Measurements from ENCODE around the gene OR2G3.
A peak's percentile ranks its signal among the peaks of the same experiment; 100 is the strongest.

OR2G3 gene

DNA sequence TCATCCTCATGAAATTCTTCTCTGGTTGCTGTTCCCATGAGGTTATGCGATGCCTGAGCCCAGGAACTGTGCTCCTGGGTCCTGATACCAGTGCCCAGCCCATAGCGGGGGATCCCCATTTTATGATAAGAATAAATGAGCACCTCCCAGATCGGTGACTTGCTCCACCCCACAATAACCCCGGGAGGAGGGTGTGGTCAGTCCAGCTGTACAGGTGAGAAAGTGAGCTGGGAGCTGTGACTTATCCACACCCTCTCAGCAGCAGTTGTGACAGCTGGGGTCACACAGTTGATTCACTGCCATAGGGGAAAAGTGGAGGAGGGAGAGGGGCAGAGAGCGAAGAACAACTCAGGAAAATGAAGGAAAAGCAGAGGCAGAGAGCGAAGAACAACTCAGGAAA lies 33.4 kb downstream of the OR2G3 start:
- no peak for DNase-seq (ENCODE audit: low read depth in 1 of 2, low spot score in 1 of 2)
- TF ChIP-seq POLR2AphosphoS5 (IDR thresholded peaks at IDR 0.05; ENCODE audit: low read depth): no peak
- TF ChIP-seq, protein P1, sequence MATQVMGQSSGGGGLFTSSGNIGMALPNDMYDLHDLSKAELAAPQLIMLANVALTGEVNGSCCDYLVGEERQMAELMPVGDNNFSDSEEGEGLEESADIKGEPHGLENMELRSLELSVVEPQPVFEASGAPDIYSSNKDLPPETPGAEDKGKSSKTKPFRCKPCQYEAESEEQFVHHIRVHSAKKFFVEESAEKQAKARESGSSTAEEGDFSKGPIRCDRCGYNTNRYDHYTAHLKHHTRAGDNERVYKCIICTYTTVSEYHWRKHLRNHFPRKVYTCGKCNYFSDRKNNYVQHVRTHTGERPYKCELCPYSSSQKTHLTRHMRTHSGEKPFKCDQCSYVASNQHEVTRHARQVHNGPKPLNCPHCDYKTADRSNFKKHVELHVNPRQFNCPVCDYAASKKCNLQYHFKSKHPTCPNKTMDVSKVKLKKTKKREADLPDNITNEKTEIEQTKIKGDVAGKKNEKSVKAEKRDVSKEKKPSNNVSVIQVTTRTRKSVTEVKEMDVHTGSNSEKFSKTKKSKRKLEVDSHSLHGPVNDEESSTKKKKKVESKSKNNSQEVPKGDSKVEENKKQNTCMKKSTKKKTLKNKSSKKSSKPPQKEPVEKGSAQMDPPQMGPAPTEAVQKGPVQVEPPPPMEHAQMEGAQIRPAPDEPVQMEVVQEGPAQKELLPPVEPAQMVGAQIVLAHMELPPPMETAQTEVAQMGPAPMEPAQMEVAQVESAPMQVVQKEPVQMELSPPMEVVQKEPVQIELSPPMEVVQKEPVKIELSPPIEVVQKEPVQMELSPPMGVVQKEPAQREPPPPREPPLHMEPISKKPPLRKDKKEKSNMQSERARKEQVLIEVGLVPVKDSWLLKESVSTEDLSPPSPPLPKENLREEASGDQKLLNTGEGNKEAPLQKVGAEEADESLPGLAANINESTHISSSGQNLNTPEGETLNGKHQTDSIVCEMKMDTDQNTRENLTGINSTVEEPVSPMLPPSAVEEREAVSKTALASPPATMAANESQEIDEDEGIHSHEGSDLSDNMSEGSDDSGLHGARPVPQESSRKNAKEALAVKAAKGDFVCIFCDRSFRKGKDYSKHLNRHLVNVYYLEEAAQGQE (IDR thresholded peaks at IDR 0.05; ENCODE audit: insufficient replicate concordance, low read depth): no peak
- Histone ChIP-seq H3K4me3 (replicated peaks; ENCODE audit: insufficient read depth, low read length) (no peak overlapping the region), H3K27me3 (ENCODE audit: insufficient read depth, poor library complexity, severe bottlenecking) (no peaks in the 10 kb centered on the region), H3K27ac (replicated peaks) (no peak overlapping the region)

GRCh38 chr1:247639381-247639981 lies 34.1 kb downstream of the OR2G3 start:
- peak in 1 of 2 experiments; percentile 13 for DNase-seq (ENCODE audit: low read depth in 1 of 2, low spot score in 1 of 2)
- TF ChIP-seq GABPA (IDR thresholded peaks at IDR 0.05; ENCODE audit: low read depth) (no peak), SPI1 (IDR thresholded peaks at IDR 0.05; ENCODE audit: borderline replicate concordance, low read depth) (no peak), POLR2AphosphoS5 (IDR thresholded peaks at IDR 0.05; ENCODE audit: low read depth) (no peak)
- Histone ChIP-seq H3K4me3 (replicated peaks; ENCODE audit: insufficient read depth, low read length) (no peak overlapping the region), H3K27me3 (ENCODE audit: insufficient read depth, poor library complexity, severe bottlenecking) (no peaks in the 10 kb centered on the region), H3K27ac (replicated peaks) (no peak overlapping the region)

DNA sequence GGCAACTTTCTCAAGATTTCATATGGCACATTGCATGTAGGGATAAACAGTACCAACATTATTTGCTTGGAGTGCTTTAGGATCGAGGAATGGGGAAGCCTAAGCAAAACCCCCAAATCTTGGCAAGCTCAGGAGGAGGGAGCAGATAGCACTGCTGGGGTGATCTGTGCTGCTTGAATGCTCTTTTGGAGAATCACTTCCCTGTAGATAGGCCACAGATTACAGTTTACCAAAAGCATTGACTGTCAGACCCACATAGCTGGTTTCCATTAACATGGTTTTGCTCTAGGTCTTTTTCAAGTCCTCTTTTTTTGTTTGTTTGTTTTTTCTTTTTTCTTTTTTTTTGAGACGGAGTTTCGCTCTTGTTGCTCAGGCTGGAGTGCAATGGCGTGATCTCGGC lies 37.4 kb downstream of the OR2G3 start:
- no peaks in the 10 kb centered on the region for H3K27me3 ChIP-seq (ENCODE audit: insufficient read depth, poor library complexity, severe bottlenecking)
- DNase-seq (ENCODE audit: low read depth in 1 of 2, low spot score in 1 of 2): no peak
- no peak overlapping the region for H3K4me3 ChIP-seq (replicated peaks; ENCODE audit: insufficient read depth, low read length)
- no peak for TF ChIP-seq GABPA (IDR thresholded peaks at IDR 0.05; ENCODE audit: low read depth)
- TF ChIP-seq, protein P1 (IDR thresholded peaks at IDR 0.05; ENCODE audit: insufficient replicate concordance, low read depth): no peak
- no peak for TF ChIP-seq CTCF (IDR thresholded peaks at IDR 0.05; ENCODE audit: insufficient read depth, low read length)
- no peak for TF ChIP-seq POLR2AphosphoS5 (IDR thresholded peaks at IDR 0.05; ENCODE audit: low read depth)
- no peak for TF ChIP-seq SPI1 (IDR thresholded peaks at IDR 0.05; ENCODE audit: borderline replicate concordance, low read depth)
- H3K27ac ChIP-seq (replicated peaks): no peak overlapping the region

DNA sequence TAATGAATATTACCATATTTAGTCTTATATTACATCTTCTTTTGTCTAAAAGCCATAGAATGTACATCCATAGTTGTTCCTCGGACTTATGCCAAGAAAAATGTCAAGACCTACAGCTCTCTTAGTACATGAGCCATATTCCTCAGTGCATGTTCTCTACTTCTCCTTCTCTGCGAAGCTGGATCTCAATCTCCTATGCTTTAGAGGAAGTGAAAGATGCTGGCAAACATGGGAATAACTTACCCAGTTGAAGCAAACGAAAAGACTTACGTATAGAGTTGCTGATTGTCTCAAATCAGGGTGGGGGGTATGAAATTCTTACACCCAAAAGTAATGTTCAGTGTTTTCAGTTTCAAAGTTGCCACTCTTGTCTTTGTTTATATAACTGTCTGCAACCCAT lies 41.5 kb downstream of the OR2G3 start:
- Histone ChIP-seq H3K4me3 (replicated peaks; ENCODE audit: insufficient read depth, low read length) (no peak overlapping the region), H3K27ac (replicated peaks) (no peak overlapping the region), H3K27me3 (ENCODE audit: insufficient read depth, poor library complexity, severe bottlenecking) (no peaks in the 10 kb centered on the region)
- no peak for TF ChIP-seq GABPA (IDR thresholded peaks at IDR 0.05; ENCODE audit: low read depth)
- TF ChIP-seq CTCF (IDR thresholded peaks at IDR 0.05; ENCODE audit: insufficient read depth, low read length): no peak
- TF ChIP-seq POLR2AphosphoS5 (IDR thresholded peaks at IDR 0.05; ENCODE audit: low read depth): no peak
- TF ChIP-seq, protein P1 (IDR thresholded peaks at IDR 0.05; ENCODE audit: insufficient replicate concordance, low read depth): no peak
- peak; percentile 34; the same call in 1 of the 2 replicates for TF ChIP-seq SPI1 (IDR thresholded peaks at IDR 0.05; ENCODE audit: borderline replicate concordance, low read depth)
- DNase-seq (ENCODE audit: low read depth in 1 of 2, low spot score in 1 of 2): no peak
